Body of pancreas (tissue), 4 donors: ENCODE measurements around the gene THSD7B.

Experiments used
- CTCF ChIP-seq, 7 experiments: fragments of 450-650 bp in 4 of 7; fragments of 200-600 bp in 3 of 7; sonication (generic) in 3 of 7; IDR thresholded peaks; one replicate each; pipeline ENCODE4 v1.5.1; 2016 to 2019; ENCODE audit warnings: antibody characterized with exemption in 7 of 7
- POLR2A ChIP-seq, 3 donors: fragments of 450-650 bp; IDR thresholded peaks; one replicate each; pipeline ENCODE4 v1.6.1; 2016; ENCODE audit warnings: antibody characterized with exemption in 3 of 3, mild to moderate bottlenecking in 2 of 3

- no peak for TF ChIP-seq CTCF (IDR thresholded peaks at IDR 0.05)
- TF ChIP-seq POLR2A (IDR thresholded peaks at IDR 0.05) = no peak
Observed at GRCh38 chr2:137180012-137180411, 414.7 kb downstream of the THSD7B start.
